Ovary (tissue), 3 donors: ENCODE measurements around the gene FRA10AC1.

Source experiments
- POLR2A ChIP-seq: fragments of 450-650 bp; IDR thresholded peaks from one replicate; pipeline ENCODE4 v1.6.1; 2017; ENCODE audit warnings: antibody characterized with exemption, mild to moderate bottlenecking, moderate library complexity
- TF ChIP-seq, protein P1 (sequence below), 3 donors: fragments of 450-650 bp in 2 of 3; fragments of 200-600 bp in 1 of 3; IDR thresholded peaks; one replicate each; pipeline versions ENCODE4 v1.5.1 to v1.8.0; 2016 to 2022; ENCODE audit warnings: antibody characterized with exemption in 3 of 3, mild to moderate bottlenecking in 1 of 3
- donor health status: DM: no; HTN: no; CAD: no.

DNA sequence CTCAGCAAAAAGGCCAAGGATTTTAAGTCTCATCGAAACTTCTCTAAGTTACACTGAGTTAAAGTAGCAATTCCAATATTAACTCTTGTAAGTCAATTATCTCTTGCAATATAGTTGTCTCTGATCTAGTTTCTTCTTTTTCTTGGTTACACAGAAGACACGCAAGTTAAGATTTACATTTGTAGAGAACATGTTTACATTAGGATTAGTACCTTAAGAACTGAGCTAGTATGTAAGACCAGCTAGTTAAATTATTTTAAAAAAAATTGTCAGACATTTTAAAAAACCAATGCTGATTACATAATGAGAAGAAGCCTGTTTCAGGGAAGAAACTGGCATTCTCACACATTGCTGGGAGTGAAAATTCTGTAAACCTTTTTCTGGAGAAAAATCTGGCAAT lies 31.4 kb downstream of the FRA10AC1 start:
- TF ChIP-seq, protein P1, sequence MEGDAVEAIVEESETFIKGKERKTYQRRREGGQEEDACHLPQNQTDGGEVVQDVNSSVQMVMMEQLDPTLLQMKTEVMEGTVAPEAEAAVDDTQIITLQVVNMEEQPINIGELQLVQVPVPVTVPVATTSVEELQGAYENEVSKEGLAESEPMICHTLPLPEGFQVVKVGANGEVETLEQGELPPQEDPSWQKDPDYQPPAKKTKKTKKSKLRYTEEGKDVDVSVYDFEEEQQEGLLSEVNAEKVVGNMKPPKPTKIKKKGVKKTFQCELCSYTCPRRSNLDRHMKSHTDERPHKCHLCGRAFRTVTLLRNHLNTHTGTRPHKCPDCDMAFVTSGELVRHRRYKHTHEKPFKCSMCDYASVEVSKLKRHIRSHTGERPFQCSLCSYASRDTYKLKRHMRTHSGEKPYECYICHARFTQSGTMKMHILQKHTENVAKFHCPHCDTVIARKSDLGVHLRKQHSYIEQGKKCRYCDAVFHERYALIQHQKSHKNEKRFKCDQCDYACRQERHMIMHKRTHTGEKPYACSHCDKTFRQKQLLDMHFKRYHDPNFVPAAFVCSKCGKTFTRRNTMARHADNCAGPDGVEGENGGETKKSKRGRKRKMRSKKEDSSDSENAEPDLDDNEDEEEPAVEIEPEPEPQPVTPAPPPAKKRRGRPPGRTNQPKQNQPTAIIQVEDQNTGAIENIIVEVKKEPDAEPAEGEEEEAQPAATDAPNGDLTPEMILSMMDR (IDR thresholded peaks at IDR 0.05), result no peak
- TF ChIP-seq POLR2A, result no peak
